Measurements from ENCODE around the gene PRKCH.

The PRKCH gene

DNA sequence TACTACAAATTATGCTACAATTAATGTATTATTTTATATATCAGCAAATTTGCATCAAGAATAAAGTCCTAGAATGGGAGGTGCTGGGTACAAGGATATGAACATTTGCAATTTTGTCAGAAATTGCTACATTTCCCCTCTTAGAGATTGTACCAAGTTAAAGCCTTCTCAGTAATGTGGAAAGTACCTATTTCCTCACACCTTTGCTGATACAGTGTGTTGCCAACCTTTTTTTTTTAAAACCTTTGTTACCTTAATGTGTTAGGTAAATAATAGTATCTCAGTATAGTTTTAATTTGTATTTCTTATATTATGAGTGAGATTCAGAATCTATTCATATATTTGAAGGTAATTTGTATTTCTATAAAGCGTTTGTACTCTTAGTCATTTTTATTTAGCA is 278.6 kb downstream of the PRKCH start:
- intact Hi-C loops (cut with DNase I; ENCODE audit: low total_unique reads), result no loop called here
- no peaks in the 10 kb centered on the region for H3K36me3 ChIP-seq
- no peak overlapping the region for H3K4me3 ChIP-seq
- TF ChIP-seq, protein P1, sequence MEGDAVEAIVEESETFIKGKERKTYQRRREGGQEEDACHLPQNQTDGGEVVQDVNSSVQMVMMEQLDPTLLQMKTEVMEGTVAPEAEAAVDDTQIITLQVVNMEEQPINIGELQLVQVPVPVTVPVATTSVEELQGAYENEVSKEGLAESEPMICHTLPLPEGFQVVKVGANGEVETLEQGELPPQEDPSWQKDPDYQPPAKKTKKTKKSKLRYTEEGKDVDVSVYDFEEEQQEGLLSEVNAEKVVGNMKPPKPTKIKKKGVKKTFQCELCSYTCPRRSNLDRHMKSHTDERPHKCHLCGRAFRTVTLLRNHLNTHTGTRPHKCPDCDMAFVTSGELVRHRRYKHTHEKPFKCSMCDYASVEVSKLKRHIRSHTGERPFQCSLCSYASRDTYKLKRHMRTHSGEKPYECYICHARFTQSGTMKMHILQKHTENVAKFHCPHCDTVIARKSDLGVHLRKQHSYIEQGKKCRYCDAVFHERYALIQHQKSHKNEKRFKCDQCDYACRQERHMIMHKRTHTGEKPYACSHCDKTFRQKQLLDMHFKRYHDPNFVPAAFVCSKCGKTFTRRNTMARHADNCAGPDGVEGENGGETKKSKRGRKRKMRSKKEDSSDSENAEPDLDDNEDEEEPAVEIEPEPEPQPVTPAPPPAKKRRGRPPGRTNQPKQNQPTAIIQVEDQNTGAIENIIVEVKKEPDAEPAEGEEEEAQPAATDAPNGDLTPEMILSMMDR (IDR thresholded peaks at IDR 0.05), result no peak
- no peaks in the 10 kb centered on the region for H3K27me3 ChIP-seq
- no peak for DNase-seq
- peaks cover 0 to 10% (median 5%) of the 10 kb centered on the region in 4 donors for H3K4me1 ChIP-seq
- no peaks in the 10 kb centered on the region for H3K9me3 ChIP-seq
- no peak overlapping the region for H3K27ac ChIP-seq

All from tibial artery (tissue), 4 donors.